NB4 (cell line): Measurements from ENCODE around the gene CARMIL1.
A peak's percentile ranks its signal among the peaks of the same experiment; 100 is the strongest.

ENCODE experiments used
- DNase-seq: peaks from one replicate; pipeline ENCODE4 v3.0.0; 2010; ENCODE audit warnings: low read depth
- H3K4me3 ChIP-seq: one replicate; pipeline ENCODE4 v1.5.1; 2011; ENCODE audit warnings: mild to moderate bottlenecking, low read depth, low read length, moderate library complexity
- MYC ChIP-seq: IDR thresholded peaks from 2 replicates; pipeline ENCODE4 v1.6.1; 2011; ENCODE audit warnings: low read depth, low read length
- POLR2A ChIP-seq: IDR thresholded peaks from 2 replicates; pipeline ENCODE4 v1.6.1; 2011; ENCODE audit warnings: mild to moderate bottlenecking; ENCODE audit not compliant: insufficient read length; ENCODE audit errors: extremely low read depth
- TF ChIP-seq, protein P1 (sequence below): IDR thresholded peaks from 2 replicates; pipeline ENCODE4 v1.6.1; 2011; ENCODE audit warnings: low read depth, low read length
- TF ChIP-seq, protein P2 (sequence below): IDR thresholded peaks from one replicate; pipeline ENCODE4 v1.5.1; 2012; ENCODE audit warnings: low read depth, low read length

The CARMIL1 gene

DNA sequence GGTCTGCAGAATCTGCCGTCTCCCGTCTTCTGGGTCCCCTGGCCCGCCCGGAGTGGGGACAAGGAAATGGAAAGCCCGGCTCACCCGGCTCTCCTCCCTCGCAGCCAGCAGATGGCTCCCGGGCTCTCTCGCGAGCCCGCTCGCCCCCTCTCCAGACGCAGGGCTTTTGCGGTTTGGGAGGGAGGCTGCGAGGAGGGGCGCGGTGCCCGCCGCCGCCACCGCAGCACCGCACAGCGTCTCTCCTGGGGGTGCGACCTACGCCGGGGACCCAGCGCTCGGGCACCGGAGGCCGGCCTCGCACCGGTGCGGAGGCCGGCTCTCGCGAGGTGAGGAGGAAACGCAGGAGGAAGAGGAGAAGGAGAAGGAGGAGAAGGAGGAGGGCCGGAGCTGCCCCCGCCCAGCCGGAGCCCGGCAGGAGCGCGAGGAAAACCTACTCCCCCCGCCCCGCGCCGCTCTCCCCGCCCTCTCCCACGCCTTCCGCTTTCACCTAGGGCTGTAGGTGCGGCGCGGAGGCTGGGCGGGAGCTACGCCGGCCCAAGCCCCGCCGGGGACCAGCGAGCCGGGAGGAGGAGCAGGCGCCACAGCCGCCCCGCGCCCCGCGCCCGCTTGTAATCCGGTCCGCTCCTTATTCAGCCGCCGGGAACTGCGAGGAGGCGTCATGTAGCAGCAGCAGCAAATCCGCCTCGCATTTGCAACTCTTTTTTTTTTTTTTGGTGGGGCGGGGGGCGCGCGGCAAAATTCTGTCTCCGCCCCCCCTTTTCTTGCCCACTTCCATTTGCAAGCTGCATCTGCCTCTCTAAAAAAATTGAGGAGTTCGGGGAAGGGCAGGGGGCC, at the start of gene CARMIL1:
Gene CARMIL1 (plus strand): TSS at position 461 of the 834 bp plus-strand sequence. CDS start 422 bp downstream, outside the sequence.
- peak; percentile 67 for DNase-seq
- TF ChIP-seq, protein P1, sequence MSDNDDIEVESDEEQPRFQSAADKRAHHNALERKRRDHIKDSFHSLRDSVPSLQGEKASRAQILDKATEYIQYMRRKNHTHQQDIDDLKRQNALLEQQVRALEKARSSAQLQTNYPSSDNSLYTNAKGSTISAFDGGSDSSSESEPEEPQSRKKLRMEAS = no peak
- TF ChIP-seq, protein P2, sequence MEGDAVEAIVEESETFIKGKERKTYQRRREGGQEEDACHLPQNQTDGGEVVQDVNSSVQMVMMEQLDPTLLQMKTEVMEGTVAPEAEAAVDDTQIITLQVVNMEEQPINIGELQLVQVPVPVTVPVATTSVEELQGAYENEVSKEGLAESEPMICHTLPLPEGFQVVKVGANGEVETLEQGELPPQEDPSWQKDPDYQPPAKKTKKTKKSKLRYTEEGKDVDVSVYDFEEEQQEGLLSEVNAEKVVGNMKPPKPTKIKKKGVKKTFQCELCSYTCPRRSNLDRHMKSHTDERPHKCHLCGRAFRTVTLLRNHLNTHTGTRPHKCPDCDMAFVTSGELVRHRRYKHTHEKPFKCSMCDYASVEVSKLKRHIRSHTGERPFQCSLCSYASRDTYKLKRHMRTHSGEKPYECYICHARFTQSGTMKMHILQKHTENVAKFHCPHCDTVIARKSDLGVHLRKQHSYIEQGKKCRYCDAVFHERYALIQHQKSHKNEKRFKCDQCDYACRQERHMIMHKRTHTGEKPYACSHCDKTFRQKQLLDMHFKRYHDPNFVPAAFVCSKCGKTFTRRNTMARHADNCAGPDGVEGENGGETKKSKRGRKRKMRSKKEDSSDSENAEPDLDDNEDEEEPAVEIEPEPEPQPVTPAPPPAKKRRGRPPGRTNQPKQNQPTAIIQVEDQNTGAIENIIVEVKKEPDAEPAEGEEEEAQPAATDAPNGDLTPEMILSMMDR = peak; percentile 45
- peak within 1 kb of the TSS; percentile 27 for H3K4me3 ChIP-seq

DNA sequence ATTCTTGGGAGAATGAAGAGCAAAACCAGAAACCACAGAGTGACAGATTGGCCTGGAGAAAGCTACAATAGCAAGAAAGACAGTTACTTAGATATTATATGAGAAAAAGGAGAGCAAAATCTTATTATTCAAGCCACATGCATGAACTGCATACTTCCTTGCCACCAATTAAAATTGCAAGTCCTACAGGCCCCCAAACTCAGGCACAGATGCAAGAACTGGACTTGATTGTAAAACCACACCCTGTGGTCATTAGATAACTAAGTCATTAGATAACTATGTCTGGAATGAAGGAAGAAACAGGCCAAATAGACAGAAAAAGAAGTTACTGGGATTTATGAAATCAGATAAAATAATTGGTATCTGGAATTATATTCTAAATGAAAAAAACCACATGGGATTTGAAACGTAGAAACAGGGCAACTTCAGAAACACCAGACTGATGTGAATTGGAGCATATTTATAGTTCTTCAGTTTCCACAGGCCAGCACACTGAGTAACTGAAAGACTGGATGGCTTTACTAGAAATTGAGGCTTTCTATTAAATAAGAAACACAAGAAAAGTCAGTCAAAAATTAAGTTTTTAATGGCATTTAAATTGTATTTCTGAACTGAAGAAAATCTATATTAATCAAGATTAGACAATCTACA, 49.4 kb upstream of the CARMIL1 start:
- TF ChIP-seq MYC (no peak), POLR2A (no peak)
- TF ChIP-seq, protein P1 = no peak
- TF ChIP-seq, protein P2 = no peak
- DNase-seq = no peak

DNA sequence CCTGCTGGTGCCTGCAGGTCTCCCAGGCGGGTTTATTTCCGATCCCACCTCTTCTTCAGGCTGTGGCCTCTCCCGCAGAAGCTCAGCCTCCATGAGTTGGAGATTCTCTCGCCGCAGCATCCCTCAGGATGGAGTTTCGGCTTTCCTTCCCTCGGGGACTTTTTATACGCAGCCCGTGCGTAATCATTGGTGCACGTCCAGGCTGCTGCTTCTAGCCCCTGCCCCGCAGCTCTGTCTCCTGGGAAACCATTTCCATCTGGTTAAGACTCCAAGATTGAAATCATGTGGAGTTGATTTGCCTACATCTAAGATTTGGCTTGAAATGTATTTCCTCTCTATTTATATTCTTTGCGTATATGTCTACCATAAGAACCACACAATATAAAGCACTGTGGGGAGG, 46.7 kb upstream of the CARMIL1 start:
- H3K4me3 ChIP-seq = no peak overlapping the region
- DNase-seq = no peak
- TF ChIP-seq POLR2A = no peak
- TF ChIP-seq, protein P2 = no peak
- TF ChIP-seq, protein P1 = no peak
- TF ChIP-seq MYC = no peak

More for the DNA sequence above, 49.4 kb upstream of the CARMIL1 start:
- H3K4me3 ChIP-seq = no peak overlapping the region

DNA sequence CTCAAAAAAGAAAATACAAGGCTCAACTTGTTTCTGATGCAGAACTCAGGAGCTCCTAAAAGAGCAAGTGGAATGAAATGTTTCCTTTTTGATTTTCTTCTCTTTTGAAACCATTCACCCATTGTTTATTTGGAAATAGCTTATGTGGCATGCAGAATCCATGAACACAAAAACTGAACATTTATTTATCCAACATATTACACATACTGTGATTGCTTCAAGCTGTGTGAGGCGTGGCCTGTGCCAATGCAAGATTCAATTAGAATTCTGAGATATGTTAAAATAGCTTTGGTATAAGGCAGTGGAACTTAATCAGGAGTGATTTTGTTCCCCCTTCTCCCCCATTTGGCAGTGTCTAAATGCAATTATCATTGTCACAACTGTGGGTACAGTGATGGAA, 45.9 kb upstream of the CARMIL1 start:
- H3K4me3 ChIP-seq = no peak overlapping the region
- no peak for DNase-seq
- TF ChIP-seq, protein P2 = no peak
- no peak for TF ChIP-seq POLR2A
- TF ChIP-seq MYC = no peak
- TF ChIP-seq, protein P1 = no peak

DNA sequence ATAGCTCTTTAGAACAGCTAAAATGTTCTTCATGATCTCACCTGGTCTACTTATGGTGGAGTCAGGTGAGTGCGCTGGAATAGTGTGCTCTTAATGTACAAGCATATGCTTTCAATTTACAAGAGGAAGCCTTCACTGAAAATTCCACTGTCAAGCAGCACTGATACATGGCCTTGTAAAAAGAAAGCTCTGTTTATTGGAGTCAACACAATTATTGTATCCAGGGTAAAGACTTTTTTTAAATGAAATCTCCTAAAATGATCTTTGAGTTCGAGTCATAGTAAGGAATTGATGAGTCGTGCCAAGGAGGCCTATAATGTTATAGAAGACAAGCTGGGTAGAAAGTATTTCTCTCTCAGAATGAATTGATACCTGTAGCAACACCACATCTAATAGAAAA, 41.6 kb upstream of the CARMIL1 start:
- H3K4me3 ChIP-seq = no peak overlapping the region
- DNase-seq = no peak
- TF ChIP-seq MYC (no peak), POLR2A (no peak)
- TF ChIP-seq, protein P2 = no peak
- TF ChIP-seq, protein P1 = no peak
